Measurements from ENCODE around the gene GOLT1B.

- no peak for TF ChIP-seq CTCF (IDR thresholded peaks at IDR 0.05)
- TF ChIP-seq POLR2A (IDR thresholded peaks at IDR 0.05), result no peak
- TF ChIP-seq POLR2AphosphoS5 (IDR thresholded peaks at IDR 0.05), result no peak
Observed at GRCh38 chr12:21476949-21477348, 24.6 kb upstream of the GOLT1B start.

All from prostate gland (tissue), 2 donors.